T follicular helper cell (primary cell): Measurements from ENCODE around the gene NEU2.
"Not testable (repeated sequence)": the region's sequence is repeated elsewhere in the genome, so short reads cannot be mapped to it uniquely, and the experiment has no call there.

Source experiments
- DNase-seq: peaks from one replicate; pipeline ENCODE4 v3.0.0-alpha.2; 2020; ENCODE audit warnings: low read depth

The NEU2 gene

DNA sequence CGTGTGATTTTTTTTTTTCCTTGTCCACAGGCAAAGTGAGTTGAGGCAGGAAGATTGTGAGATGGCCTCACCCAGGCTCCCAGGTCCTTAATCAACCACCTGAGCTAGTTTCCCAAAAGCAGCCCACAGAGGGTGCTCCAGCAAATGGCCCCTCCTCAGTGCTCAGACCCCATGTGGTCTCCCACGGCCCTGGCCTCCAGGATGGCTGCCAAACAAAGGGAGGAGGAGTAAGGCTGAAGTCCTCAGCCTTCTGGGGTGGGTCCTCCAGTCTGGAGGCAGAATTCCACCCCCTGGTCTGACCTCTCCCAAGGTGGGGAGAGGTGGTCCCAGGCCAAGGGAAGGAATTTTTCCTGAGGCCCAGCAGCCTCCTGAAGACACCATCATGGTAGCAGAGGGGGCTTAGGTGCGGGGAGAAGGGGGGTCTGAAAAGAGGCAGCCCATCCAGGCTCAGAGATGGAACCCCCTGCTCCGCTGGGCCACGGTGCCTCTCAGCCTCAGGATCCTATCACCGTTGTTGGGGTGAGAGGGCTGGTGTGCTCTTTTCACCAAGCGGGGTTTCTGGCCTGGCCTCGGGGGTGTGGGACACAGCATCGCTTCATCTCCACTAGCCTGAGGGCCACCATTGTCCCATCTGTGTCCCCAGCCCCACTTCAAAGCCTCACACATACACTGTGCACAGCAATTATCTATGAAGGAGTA, 21.8 kb upstream of the NEU2 start:
- DNase-seq, result no peak

DNA sequence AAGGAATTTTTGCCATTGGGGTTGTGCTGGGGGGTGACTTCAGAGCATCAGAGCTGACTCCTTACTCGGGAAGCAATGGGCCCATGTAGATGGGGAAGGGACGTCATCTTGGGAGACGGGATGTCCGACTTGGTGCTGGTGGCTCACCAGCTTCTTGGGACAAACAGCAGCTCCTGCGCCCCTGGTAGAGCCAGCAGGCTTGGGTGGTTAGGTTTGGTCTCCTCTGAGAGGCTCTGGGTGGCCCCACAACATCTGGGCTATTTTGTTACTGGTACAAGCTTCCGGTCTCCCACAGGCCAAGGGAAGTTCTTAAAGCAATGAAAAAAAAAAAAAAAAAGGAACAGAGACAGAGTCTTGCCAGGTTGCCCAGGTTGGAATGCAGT, 21.2 kb upstream of the NEU2 start:
- no peak for DNase-seq

DNA sequence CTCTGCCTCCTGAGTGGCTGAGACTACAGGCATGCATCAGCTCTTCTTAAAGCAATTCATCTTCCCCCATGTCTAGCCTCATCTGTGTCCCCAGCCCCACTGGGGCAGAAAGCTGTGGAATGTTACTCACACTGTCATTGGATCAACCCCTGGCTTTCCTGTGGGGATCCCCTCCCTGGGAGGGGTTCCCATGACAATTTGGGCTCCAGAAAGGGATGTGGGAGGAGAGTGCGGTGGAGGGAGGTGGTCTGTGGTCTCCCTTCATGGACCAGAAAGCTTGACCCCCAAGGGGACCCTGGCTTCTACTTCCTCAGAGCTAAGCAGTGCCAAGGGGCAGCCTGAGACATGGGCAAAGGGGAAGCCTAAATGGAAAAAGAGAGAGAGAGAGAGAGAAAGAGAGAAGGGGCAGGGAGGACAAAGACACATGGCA, 20.8 kb upstream of the NEU2 start:
- DNase-seq, result no peak

DNA sequence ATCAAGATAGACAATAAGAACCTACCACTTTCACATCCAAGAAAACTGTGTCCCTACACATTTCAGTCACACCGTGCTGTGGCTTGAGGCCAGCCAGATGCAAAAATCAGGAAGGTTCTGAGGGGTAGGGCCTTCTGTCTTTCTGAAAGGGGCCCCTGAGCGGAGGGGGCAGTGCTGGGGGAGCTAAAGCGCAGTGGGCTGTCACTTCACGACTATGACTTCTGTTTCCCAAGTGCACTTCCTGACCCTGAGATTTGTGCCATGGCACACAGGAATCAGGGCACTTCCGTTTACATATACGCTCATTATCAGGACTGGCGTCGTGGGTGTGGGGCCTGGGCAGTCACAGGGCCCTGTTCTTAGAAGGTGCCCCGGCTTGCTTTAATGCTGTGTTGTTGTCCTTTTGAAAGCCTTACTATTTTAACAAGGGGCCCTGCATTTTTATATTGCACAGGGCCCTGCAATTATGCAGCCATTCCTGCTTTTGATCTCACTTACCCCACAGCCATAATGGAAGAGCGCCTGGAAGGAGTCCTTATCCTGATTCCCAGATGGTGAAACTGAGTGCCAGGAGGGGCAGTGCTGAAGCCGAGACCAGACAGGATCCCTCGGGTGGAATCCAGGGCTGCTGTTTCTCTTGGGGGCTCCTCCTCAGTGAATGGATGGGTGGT, 20.0 kb upstream of the NEU2 start:
- DNase-seq, result no peak

DNA sequence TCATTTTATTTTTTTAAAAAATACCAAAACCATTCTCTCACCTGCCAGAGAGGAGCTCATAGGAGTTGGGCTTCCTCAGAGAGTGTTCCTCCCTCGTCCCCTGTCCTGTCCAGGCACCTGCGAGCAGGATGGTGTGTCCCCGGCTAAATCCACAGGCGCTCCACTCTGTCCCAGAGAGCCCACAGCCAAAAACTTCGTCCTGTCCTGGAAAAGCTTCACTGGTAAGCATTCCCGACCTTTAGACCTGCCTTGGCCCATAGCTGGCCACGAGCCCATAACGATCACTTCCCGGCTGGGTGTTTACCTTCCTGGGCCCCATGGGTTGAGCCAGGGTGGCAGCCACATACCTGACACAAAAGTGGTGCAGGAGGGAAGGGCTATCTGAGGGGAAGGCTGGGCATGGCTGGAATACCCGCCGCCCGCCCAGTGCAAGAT, 19.4 kb upstream of the NEU2 start, which contains the start of gene NGEF:
TSS of gene NGEF (minus strand) at position 230 of the 435 bp plus-strand sequence. CDS start 38,366 bp downstream, outside the sequence.
- no peak for DNase-seq

DNA sequence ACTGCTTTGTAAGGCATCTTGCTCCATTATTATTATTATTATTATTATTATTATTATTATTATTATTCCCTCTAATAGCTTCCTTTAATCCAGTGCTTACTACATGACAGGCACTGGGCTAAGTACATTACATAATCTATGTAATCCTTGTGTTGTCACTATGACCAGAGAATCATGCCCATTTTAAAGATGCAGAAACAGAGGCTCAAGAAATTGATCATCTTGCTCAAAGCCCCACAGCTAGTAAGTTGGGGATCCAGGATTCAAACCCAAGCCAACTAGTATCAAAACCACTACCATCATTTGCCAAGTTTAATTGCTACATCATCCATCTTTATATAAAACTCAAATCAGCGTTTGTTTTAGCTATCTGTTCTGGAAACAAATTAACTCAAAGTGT, 18.8 kb upstream of the NEU2 start:
- DNase-seq, result no peak

DNA sequence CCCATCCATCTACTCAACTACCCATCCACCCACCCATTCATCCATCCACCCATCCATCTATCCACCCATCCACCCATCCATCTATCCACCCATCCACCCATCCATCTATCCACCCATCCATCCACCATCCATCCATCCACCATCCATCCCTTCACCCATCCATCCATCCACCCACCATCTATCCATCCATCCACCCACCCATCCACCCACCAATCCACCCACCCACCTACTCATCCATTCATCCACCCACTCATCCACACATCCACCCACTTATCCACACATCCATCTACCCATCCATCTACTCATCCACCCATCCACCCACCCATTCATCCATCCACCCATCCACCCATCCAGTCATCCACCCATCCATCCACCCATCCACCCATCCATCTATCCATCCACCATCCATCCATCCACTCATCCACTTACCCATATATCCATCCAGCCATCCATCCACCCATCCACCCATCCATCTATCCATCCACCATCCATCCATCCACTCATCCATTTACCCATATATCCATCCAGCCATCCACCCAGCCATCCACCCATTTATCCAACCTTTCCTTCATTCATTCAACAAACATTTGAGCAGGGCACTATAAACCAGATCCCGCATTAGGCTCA, 17.3 kb upstream of the NEU2 start:
- DNase-seq, result no peak

DNA sequence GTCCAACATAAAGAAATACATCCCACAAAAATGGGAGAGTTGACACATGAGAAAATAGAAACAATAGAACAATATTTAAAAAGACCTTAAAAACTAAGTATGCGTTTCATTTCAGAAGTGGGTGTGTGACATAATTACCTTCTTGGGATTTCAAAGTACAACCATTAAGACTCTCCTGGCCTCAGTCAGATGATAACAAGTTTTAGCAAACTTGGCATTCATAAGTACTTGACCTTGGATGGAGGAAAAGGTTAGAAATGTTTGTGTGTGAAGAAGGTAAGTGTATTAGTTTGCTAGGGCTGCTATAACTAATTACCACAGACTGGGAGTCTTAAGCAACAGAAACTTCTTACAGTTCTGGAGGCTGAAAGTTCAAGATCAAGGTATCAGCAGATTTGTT, 14.5 kb upstream of the NEU2 start:
- DNase-seq, result no peak

DNA sequence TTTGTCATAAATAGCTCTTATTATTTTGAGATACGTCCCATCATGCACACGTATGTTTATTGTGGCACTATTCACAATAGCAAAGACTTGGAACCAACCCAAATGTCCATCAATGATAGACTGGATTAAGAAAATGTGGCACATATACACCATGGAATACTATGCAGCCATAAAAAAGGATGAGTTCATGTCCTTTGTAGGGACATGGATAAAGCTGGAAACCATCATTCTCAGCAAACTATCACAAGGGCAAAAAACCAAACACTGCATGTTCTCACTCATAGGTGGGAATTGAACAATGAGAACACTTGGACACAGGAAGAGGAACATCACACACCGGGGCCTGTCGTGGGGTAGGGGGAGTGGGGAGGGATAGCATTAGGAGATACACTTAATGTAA, 12.9 kb upstream of the NEU2 start:
- not testable (repeated sequence) for DNase-seq

DNA sequence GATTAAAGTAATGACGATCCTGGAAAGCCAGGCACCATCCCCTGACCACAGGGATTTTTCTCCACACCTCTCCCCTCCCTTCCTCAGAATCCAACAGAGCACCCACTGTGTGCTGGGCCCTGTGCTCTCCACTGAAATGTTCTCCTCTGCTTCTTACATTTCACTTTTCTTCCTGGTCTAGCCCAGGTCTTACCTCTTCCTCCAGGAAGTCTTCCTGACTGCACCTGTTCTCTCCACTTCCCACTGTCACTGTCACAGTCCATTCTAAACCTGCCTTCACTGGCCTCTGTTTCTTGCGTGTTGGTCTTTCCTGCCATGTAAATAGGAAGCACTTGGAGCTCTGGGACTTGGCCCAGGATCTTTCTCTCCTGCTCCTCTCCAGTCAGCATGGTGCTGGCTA, 12.0 kb upstream of the NEU2 start:
- DNase-seq, result no peak

DNA sequence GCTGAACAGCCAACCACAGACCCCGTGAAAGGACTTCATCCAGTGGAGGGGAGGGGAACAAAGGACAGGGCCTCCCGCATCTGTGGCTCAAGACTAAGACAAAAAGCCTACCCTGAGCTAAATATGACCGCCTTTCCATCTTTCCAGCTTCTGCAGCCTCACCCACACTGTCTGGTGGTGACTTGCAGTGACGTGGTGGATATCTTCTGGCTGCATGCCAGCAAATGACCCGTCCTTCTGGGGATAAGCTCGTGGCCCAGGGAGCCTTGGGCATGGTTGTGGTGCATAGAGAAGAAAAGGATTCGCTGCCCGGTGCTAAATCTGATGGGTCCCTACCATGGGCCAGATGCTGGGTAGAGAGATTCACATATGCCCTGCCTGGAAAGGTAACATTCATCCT, 10.7 kb upstream of the NEU2 start:
- DNase-seq, result no peak

DNA sequence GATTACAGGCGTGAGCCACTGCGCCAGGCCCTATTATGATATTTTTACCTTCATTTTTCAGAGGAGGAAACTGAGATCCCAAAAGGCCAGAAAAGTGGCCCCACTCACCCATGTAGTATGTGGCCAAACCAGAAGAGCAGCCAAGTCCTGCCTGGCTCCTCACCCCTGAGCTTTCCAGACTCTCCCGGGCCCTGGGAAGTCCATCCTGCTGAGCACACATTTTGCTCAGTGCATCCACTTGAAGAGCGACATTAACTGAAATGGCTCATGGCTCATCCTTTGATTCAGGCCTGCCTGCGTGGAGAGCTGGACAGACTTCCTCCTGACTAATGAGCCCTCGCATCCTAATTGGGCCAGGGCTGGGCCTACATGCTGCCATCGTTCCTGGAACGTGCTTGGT, 9.9 kb upstream of the NEU2 start:
- DNase-seq, result no peak

DNA sequence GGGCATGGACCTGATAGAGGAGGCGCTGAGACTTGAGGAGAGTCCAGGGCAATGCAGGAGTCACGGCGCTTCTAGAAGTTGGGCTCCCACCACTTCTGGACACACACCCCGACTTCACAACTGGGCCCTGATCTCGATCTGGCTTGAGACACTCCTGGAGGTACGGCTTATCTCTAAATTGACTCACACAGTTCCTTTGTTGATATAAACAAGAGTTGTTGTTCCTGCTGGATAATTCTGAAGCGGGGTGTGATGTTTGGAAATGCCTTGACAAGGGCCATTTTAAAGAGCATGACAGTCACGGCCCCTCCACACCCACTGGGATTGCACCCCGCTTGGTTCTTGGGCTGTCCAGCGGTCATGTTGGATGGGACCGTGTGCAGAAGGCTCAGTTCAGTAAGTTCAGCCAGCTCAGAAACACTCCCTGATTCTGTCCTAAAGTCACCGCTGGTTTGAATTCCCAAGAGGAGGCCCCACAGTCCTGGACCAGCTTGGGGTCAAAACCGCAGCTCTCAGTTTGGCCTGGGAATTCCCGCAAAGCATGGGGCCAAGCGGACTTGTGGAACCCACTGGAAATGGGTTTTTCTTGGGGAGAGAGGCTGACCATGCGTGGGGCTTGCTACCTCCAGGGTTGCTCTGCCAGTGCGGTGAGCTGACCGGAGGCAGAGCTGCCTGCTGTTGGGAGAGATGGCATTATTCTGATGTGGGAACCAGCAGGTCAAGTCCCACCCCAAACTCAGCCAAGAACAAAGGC, 9.3 kb upstream of the NEU2 start:
- no peak for DNase-seq

DNA sequence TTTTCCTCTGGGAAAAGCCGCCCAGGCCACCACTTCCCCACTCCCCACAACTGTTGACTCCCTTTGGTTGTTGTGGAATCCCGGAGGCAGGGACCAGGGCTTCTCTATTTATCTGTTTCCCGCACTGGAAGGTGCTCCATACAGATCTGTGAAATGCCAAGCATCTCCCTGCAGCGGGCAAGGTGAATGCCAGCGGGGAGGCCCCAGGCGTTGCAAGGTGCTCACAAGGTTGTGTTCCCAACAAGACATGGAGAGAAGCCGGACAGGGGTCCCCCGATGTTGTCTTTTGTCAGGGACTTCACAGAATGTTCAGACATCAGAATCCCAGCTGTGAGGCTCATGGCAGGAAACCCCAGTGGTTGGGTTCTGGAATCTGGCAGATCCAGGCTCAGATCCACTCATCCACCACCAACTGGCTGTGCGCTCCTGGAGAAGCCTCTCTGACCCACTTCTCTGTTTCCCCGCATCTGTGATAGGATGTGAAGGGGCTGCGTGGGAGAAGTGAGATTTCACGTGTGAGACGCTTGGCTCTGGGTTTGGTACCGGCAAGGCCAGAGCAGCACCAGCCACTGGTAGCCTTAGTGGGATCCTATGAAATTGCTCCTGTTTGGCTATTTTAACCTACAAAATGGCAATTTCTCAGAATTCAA, 8.6 kb upstream of the NEU2 start:
- DNase-seq, result no peak

DNA sequence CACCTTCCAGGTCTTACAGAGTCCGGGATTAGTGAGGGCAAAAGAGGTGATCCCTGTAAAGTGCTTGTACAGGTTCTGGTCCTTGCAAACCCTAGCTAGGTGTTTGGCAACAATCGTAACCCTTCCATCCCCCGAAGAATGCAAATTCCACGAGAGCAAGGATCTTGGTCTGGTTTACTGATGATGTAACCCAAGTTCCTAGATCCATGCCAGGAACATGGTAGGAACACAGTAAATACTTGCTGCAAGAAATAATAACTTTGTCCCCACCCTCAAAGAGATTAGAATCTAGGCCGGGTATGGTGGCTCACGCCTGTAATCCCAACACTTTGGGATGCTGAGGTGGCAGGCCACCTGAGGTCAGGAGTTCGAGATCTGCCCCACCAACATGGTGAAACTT, 6.8 kb upstream of the NEU2 start:
- DNase-seq, result no peak

DNA sequence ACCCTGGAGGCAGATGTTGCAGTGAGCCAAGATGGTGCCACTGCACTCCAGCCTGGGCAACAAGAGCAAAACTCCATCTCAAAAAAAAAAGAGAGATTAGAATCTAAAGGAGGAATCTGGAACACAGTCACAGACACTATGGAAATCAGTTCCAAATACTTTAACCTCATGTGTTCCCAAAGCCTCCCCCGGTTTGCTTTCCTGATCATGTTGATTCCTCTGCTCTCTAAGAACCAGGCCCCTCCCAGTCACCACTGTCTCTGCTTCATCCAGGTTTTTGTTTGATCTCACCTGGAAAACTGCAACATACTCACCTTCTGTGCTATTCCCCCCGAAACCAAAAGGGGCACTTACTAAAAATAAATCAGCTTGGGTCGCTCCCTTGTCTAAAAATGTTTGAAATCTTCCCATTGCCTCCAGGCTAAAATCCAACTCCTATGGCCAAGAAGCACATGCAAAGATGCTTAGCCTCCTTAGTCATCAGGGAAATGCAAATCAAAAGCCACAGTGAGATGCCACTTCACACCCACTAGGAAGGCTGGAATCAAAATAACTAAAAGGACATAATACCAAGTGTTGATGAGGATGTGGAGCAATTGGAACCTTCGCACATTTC, 6.2 kb upstream of the NEU2 start:
- no peak for DNase-seq

DNA sequence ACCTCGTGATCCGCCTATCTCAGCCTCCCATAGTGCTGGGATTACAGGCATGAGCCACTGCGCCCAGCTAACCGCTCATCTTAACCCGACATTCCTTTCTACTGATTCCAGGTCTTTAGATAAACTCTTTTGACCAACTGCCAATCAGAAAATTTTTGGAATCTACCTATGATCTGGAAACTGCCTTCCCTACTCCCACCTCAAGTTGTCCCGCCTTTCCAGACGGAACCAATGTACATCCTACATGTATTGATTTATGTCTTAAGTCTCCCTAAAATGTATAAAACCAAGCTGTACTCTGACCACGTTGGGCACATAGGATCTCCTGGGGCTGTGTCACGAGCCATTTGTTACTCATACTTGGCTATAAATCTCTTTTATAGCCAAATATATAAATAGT, 3.2 kb upstream of the NEU2 start:
- DNase-seq, result no peak

DNA sequence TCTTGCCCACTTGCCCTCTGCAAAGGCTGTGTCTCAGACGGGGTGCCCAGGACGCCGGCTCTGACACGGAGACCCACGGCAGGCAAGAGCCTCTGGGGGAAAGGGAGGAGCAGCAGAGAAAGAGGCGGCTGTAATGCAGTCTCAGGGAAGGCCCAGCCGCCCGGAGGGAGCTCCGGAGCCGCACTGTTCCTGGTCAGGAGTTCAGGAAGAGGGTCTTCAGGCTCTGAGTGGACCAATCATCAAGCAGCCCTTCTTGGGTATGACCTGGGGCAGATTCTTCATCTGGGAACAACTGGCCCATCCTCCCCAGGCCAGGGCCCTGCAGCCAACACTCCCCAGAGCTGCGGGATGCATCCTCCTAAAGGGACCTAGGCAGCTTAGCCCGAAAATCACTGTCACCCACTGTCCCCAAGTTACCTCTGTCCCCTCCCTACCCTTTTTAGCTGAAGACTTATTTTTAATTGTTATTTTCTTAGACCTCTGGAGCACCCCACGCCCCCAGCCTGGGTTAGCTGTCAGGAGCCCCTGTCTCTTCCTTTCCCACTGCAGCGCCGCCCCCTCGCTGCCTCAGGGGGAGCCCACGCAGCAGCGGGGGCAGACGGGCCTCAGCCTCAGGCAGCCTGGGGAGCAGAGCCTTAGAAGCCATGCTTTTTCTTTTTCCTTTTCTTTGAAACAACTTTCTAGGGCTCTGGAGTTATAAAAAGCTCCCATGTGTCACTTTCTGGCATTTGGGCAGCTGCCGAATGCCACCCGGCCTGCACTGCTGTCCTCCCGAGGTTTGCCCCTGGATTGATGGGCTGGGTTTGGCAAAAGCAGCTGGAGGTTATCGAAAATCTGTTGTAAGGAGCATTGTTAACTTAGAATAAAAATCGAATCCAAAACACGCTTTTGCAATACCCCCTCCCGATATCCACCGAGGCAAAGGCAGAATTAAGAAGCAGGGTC, 644 bp upstream of the NEU2 start:
- DNase-seq, result no peak

DNA sequence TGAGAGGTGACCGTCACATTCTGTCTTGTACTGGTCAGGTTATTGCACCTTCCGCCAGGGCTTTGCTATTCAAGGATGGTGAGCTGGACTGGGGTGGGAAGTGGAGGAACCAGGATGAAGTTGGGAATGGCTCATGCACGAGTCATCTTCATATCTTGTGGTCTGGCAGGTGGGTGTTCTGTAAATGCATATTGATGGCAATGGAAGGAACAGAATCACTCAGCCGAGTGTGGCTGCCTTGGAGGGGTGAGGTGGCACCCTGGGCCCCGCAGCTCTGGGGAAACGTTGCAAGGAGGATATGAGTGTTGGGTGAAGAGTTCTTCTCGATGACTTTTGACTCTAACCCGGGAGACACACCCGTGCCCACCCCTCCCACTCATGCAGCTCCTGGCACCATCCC, 1.2 kb downstream of the NEU2 start:
- DNase-seq, result no peak

DNA sequence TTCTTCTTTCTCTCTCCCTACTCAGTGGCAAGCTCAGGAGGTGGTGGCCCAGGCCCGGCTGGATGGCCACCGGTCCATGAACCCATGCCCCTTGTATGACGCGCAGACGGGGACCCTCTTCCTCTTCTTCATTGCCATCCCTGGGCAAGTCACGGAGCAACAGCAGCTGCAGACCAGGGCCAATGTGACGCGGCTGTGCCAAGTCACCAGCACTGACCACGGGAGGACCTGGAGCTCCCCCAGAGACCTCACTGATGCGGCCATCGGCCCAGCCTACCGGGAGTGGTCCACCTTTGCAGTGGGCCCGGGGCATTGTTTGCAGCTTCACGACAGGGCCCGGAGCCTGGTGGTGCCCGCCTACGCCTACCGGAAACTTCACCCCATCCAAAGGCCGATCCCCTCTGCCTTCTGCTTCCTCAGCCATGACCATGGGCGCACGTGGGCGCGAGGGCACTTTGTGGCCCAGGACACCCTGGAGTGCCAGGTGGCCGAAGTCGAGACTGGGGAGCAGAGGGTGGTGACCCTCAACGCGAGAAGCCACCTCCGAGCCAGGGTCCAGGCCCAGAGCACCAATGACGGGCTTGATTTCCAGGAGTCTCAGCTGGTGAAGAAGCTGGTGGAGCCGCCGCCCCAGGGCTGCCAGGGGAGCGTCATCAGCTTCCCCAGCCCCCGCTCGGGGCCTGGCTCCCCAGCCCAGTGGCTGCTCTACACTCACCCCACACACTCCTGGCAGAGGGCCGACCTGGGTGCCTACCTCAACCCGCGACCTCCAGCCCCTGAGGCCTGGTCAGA, 1.8 kb downstream of the NEU2 start:
- DNase-seq, result no peak
